Muscle layer of colon (tissue), 2 donors: Measurements from ENCODE around the gene TMUB2.
"Not testable (repeated sequence)": the region's sequence is repeated elsewhere in the genome, so short reads cannot be mapped to it uniquely, and the experiment has no call there.

Source experiments
- H3K27ac ChIP-seq: one replicate; pipeline ENCODE4 v1.7.0; 2013; ENCODE audit warnings: low read depth, mild to moderate bottlenecking, low read length, moderate library complexity
- H3K27me3 ChIP-seq, 2 donors: one replicate each; pipeline ENCODE4 v1.7.0; 2013; ENCODE audit warnings: low read length in 2 of 2, mild to moderate bottlenecking in 2 of 2; ENCODE audit not compliant: insufficient read depth in 2 of 2, control insufficient read depth in 1 of 2
- H3K36me3 ChIP-seq: one replicate; pipeline ENCODE4 v1.7.0; 2013; ENCODE audit warnings: mild to moderate bottlenecking, low read length; ENCODE audit not compliant: insufficient read depth
- H3K4me1 ChIP-seq: one replicate; pipeline ENCODE4 v1.7.0; 2013; ENCODE audit warnings: mild to moderate bottlenecking, low read length; ENCODE audit not compliant: insufficient read depth
- H3K4me3 ChIP-seq, 2 donors: one replicate each; pipeline ENCODE4 v1.7.0; 2013; ENCODE audit warnings: low read length in 2 of 2, low read depth in 1 of 2, mild to moderate bottlenecking in 1 of 2, moderate library complexity in 1 of 2
- H3K9ac ChIP-seq: one replicate; pipeline ENCODE4 v1.7.0; 2013; ENCODE audit warnings: low read length
- H3K9me3 ChIP-seq: one replicate; pipeline ENCODE4 v1.7.0; 2013; ENCODE audit warnings: mild to moderate bottlenecking, low read length
- donor health status: abdominal sarcoma.
- donor health status: Adenocarcinoma of cecum.

TMUB2 gene

GRCh38 chr17:44229090-44229489 is 42.3 kb downstream of the TMUB2 start:
- Histone ChIP-seq H3K27ac (no peak overlapping the region), H3K4me3 (no peak overlapping the region), H3K4me1 (peaks cover under 1% of the 10 kb centered on the region), H3K36me3 (no peaks in the 10 kb centered on the region), H3K9ac (no peak overlapping the region), H3K9me3 (no peaks in the 10 kb centered on the region), H3K27me3 (no peaks in the 10 kb centered on the region)

GRCh38 chr17:44230140-44230539 is 43.4 kb downstream of the TMUB2 start:
- Histone ChIP-seq H3K4me3 (no peak overlapping the region), H3K36me3 (no peaks in the 10 kb centered on the region), H3K27ac (no peak overlapping the region), H3K4me1 (no peaks in the 10 kb centered on the region), H3K9me3 (no peaks in the 10 kb centered on the region), H3K27me3 (no peaks in the 10 kb centered on the region), H3K9ac (no peak overlapping the region)

- no peaks in the 10 kb centered on the region for H3K9me3 ChIP-seq
- no peaks in the 10 kb centered on the region for H3K4me1 ChIP-seq
- no peaks in the 10 kb centered on the region for H3K27me3 ChIP-seq
- H3K27ac ChIP-seq, result no peak overlapping the region
- no peak overlapping the region for H3K4me3 ChIP-seq
- H3K36me3 ChIP-seq, result no peaks in the 10 kb centered on the region
- H3K9ac ChIP-seq, result no peak overlapping the region
Observed at GRCh38 chr17:44232061-44232460, 45.3 kb downstream of the TMUB2 start.

- Histone ChIP-seq H3K27ac (no peak overlapping the region), H3K4me3 (no peak overlapping the region), H3K9ac (no peak overlapping the region), H3K36me3 (no peaks in the 10 kb centered on the region), H3K4me1 (no peaks in the 10 kb centered on the region), H3K27me3 (no peaks in the 10 kb centered on the region), H3K9me3 (no peaks in the 10 kb centered on the region)
Observed at GRCh38 chr17:44233582-44233981, 46.8 kb downstream of the TMUB2 start.

GRCh38 chr17:44235583-44235936 is 48.8 kb downstream of the TMUB2 start:
- no peaks in the 10 kb centered on the region for H3K4me1 ChIP-seq
- H3K9me3 ChIP-seq, result no peaks in the 10 kb centered on the region
- no peaks in the 10 kb centered on the region for H3K27me3 ChIP-seq

GRCh38 chr17:44236444-44236991 is 49.7 kb downstream of the TMUB2 start:
- H3K27ac ChIP-seq, result no peak overlapping the region
- H3K9me3 ChIP-seq, result no peaks in the 10 kb centered on the region
- H3K4me1 ChIP-seq, result no peaks in the 10 kb centered on the region
- no peaks in the 10 kb centered on the region for H3K27me3 ChIP-seq
- no peaks in the 10 kb centered on the region for H3K36me3 ChIP-seq
- no peak overlapping the region for H3K4me3 ChIP-seq
- no peak overlapping the region for H3K9ac ChIP-seq

More at GRCh38 chr17:44235583-44235936, 48.8 kb downstream of the TMUB2 start:
- no peak overlapping the region for H3K9ac ChIP-seq
- H3K27ac ChIP-seq, result no peak overlapping the region
- no peaks in the 10 kb centered on the region for H3K36me3 ChIP-seq
- no peak overlapping the region for H3K4me3 ChIP-seq

GRCh38 chr17:44237886-44238285 is 51.1 kb downstream of the TMUB2 start:
- not testable (repeated sequence) for H3K9me3 ChIP-seq, H3K4me1 ChIP-seq, H3K27ac ChIP-seq, H3K4me3 ChIP-seq, H3K9ac ChIP-seq, H3K36me3 ChIP-seq, H3K27me3 ChIP-seq

- H3K9ac ChIP-seq, result no peak overlapping the region
- H3K27ac ChIP-seq, result no peak overlapping the region
- no peaks in the 10 kb centered on the region for H3K9me3 ChIP-seq
- no peaks in the 10 kb centered on the region for H3K27me3 ChIP-seq
- H3K4me1 ChIP-seq, result no peaks in the 10 kb centered on the region
- no peak overlapping the region for H3K4me3 ChIP-seq
- H3K36me3 ChIP-seq, result no peaks in the 10 kb centered on the region
Observed at GRCh38 chr17:44241106-44241624, 54.4 kb downstream of the TMUB2 start.
